GM12878 (cell line): ENCODE results near the gene DCC. TPM values are rescaled to one million over a fixed set of nuclear protein-coding genes. Genes with fewer than 3 reads are reported as not detected.

ENCODE experiments used
- ATAC-seq: fragments of 200-7000 bp; cut with Tn5 transposase; 3 replicates; pipeline ENCODE4 v1.9.1; 2020; ENCODE audit warnings: mild to moderate bottlenecking, moderate library complexity
- BruUV-seq: library from RNA; stranded (reverse); fragments of 400-500 nt; replicated peaks from 2 replicates; lab custom pipeline; 2021; lab: Mats Ljungman, UMichigan
- CTCF ChIA-PET: fragments of 300-600 bp; sonication (Branson Sonifier 250); formaldehyde crosslinking; extraction: SDS; loops from one replicate; lab custom pipeline; 2021; ENCODE audit warnings: inconsistent platforms; lab: Yijun Ruan, JAX
- POLR2A ChIA-PET: fragments of 350-600 bp; formaldehyde crosslinking; extraction: SDS; loops from one replicate; lab custom pipeline; 2021; ENCODE audit warnings: inconsistent platforms; lab: Charles Lee
- RAD21 ChIA-PET: fragments of 300-600 bp; sonication (Branson Sonifier 250); formaldehyde crosslinking; loops from one replicate; lab custom pipeline; 2023; ENCODE audit warnings: antibody characterized with exemption; ENCODE audit not compliant: unreplicated experiment; lab: Charles Lee
- SMC1A ChIA-PET: fragments of 300-600 bp; sonication (Branson Sonifier 250); formaldehyde crosslinking; loops from one replicate; lab custom pipeline; 2023; ENCODE audit not compliant: unreplicated experiment, uncharacterized antibody; lab: Charles Lee
- DNase-seq: peaks from one replicate; pipeline ENCODE4 v3.0.0-alpha.2; 2011; ENCODE audit warnings: low read depth, low spot score
- FAIRE-seq: peaks from 3 replicates; lab custom pipeline; 2011; peaks lifted over from hg19 to GRCh38; lab: Jason Lieb, UNC
- H2AFZ ChIP-seq: 2 replicates; pipeline ENCODE4 v1.6.0; 2011; ENCODE audit warnings: low read depth, low read length, control low read depth; ENCODE audit not compliant: control insufficient read depth
- H3K27ac ChIP-seq: 2 replicates; pipeline ENCODE4 v1.5.1; 2011; ENCODE audit warnings: control low read depth; ENCODE audit not compliant: control insufficient read depth, insufficient read depth
- H3K27me3 ChIP-seq, 2 experiments: replicated peaks in 1 of 2; 2 replicates each; pipeline versions ENCODE4 v1.6.0 to v1.6.1; 2011; ENCODE audit warnings: low read length in 1 of 2; ENCODE audit not compliant: control insufficient read depth in 2 of 2, insufficient read depth in 2 of 2
- H3K36me3 ChIP-seq, 2 experiments: 2 replicates each; pipeline ENCODE4 v1.5.1; 2011; ENCODE audit warnings: low read length in 1 of 2; ENCODE audit not compliant: control insufficient read depth in 2 of 2, insufficient read depth in 2 of 2
- H3K4me1 ChIP-seq: 2 replicates; pipeline ENCODE4 v1.6.1; 2011; ENCODE audit warnings: mild to moderate bottlenecking, low read length, moderate library complexity, mixed read lengths; ENCODE audit not compliant: control insufficient read depth, insufficient read depth
- H3K4me2 ChIP-seq: 2 replicates; pipeline ENCODE4 v1.6.0; 2011; ENCODE audit warnings: control low read depth; ENCODE audit not compliant: control insufficient read depth, insufficient read depth
- H3K4me3 ChIP-seq: fragments of 200-600 bp; sonication (generic); 2 replicates; pipeline ENCODE4 v1.5.1; 2016
- H3K79me2 ChIP-seq: 2 replicates; pipeline ENCODE4 v1.6.0; 2011; ENCODE audit warnings: low read length; ENCODE audit not compliant: control insufficient read depth, insufficient read depth
- H3K9ac ChIP-seq: 2 replicates; pipeline ENCODE4 v1.8.0; 2011; ENCODE audit warnings: low read length, control low read depth, mixed read lengths; ENCODE audit not compliant: control insufficient read depth, insufficient read depth
- H3K9me3 ChIP-seq: replicated peaks from 3 replicates; pipeline ENCODE4 v1.5.1; 2011; ENCODE audit warnings: mild to moderate bottlenecking, low read length; ENCODE audit not compliant: control insufficient read depth, insufficient read depth
- H4K20me1 ChIP-seq: 2 replicates; pipeline ENCODE4 v1.6.0; 2011; ENCODE audit not compliant: control insufficient read depth, insufficient read depth
- CHD2 ChIP-seq: IDR thresholded peaks from 2 replicates; pipeline ENCODE4 v1.6.1; 2011; ENCODE audit warnings: low read depth, low read length, improper control_type of control experiment, borderline replicate concordance
- E4F1 ChIP-seq: fragments of 450-650 bp; IDR thresholded peaks from 2 replicates; pipeline ENCODE4 v1.6.1; 2018; ENCODE audit warnings: borderline replicate concordance, mild to moderate bottlenecking; ENCODE audit not compliant: partially characterized antibody
- KLF5 ChIP-seq: fragments of 450-650 bp; IDR thresholded peaks from 2 replicates; pipeline ENCODE4 v1.6.1; 2014; ENCODE audit warnings: mild to moderate bottlenecking; ENCODE audit not compliant: partially characterized antibody
- MYB ChIP-seq: fragments of 150-350 bp; IDR thresholded peaks from 2 replicates; pipeline ENCODE4 v1.6.1; 2014; ENCODE audit warnings: mild to moderate bottlenecking, low read depth, low read length, borderline replicate concordance
- PAX5 ChIP-seq: IDR thresholded peaks from 2 replicates; pipeline ENCODE4 v1.6.1; 2011; ENCODE audit warnings: low read depth, low read length, borderline replicate concordance
- RUNX3 ChIP-seq: IDR thresholded peaks from 2 replicates; pipeline ENCODE4 v1.6.1; 2012; ENCODE audit warnings: low read length, inconsistent platforms
- TAF1 ChIP-seq: IDR thresholded peaks from 2 replicates; pipeline ENCODE4 v1.6.1; 2011; ENCODE audit warnings: mild to moderate bottlenecking, low read depth, low read length, borderline replicate concordance
- TARDBP ChIP-seq: IDR thresholded peaks from 2 replicates; pipeline ENCODE4 v1.6.1; 2016; ENCODE audit warnings: borderline replicate concordance
- ZNF622 ChIP-seq: fragments of 450-650 bp; IDR thresholded peaks from 2 replicates; pipeline ENCODE4 v1.6.1; 2017; ENCODE audit warnings: mild to moderate bottlenecking, inconsistent platforms
- WGBS: methylation state at CpG from one replicate; pipeline ENCODE4 v1.1.6; 2016; ENCODE audit warnings: low lambda C conversion rate; ENCODE audit not compliant: insufficient replicate concordance, insufficient coverage; ENCODE audit errors: missing lambda C conversion rate; 5-methylcytosine and 5-hydroxymethylcytosine counted together
- in situ Hi-C: fragments of 300-500 bp; cut with MboI; formaldehyde crosslinking; loops from 9 replicates; pipeline ENCODE4 v1.14.3; 2018; ENCODE audit warnings: mixed read lengths
- intact Hi-C: fragments of 100-400 bp; cut with micrococcal nuclease; formaldehyde crosslinking; loops from one replicate; pipeline ENCODE4 v1.14.2; 2022; ENCODE audit not compliant: unreplicated experiment
- polyA plus RNA-seq, 11 experiments: library from polyadenylated mRNA; depleted of rRNA in 4 of 11; unstranded in 6 of 11; stranded (reverse) in 5 of 11; fragments of >200 nt; fragmentation: Nextera tagmentation in 4 of 11; fragmentation: Illumina TruSeq in 1 of 11; extraction: Ambion mirVana in 4 of 11; extraction: Trizol in 1 of 11; gene quantifications; 1 replicate in 1 of 11; 2 replicates in 10 of 11; pipeline versions ENCODE4 v1.2.1 to v1.2.3, GENCODE V29; 2011 to 2016; ENCODE audit warnings: inconsistent platforms in 2 of 11, missing spikeins in 2 of 11, low read depth in 1 of 11
- total RNA-seq, 4 experiments: library from RNA; depleted of rRNA in 3 of 4; stranded (reverse); fragments of >200 nt in 3 of 4; fragmentation: Illumina TruSeq in 1 of 4; extraction: Trizol in 1 of 4; gene quantifications; 2 replicates each; pipeline versions ENCODE4 v1.2.1 to v1.2.3, GENCODE V29; 2013 to 2021
- TF ChIP-seq, protein P1 (sequence below): fragments of 450-650 bp; formaldehyde crosslinking; IDR thresholded peaks from 2 replicates; pipeline ENCODE4 v1.4.0; 2020; ENCODE audit warnings: mild to moderate bottlenecking, moderate library complexity

Gene DCC
- total and polyA plus RNA-seq, 10 of the 15 experiments (the other 5 are each of a cell fraction or from before 2014, with no cell fraction given) = 0.01 TPM; not detected in 9

DNA sequence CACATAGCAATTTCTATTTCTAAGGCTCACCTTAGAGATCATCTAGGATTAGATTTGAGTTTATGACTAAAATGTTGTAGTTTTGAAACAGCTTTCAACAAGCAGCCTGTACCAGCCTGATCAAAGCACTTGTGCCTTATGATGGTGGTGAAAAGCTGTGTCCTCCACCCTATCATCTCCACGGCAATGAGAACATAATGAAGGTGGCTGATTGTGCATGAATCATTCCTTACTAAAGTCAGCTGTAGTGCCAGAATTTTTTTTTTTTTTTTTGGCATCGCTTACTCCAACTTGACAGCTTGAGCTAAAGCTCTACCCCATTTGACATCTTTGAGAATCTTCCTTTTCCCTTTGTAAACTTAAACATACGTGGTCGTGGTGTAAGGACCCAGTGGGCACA, 86.0 kb downstream of the DCC start:
- RAD21 ChIA-PET = no interaction called here

More for the DNA sequence above, 86.0 kb downstream of the DCC start:
- no peak overlapping the region for H3K4me2 ChIP-seq
- no peaks in the 10 kb centered on the region for H3K79me2 ChIP-seq
- ChIA-PET CTCF (no interaction called here), SMC1A (no interaction called here), POLR2A (no interaction called here)
- FAIRE-seq = no peak
- H3K36me3 ChIP-seq = no peaks in the 10 kb centered on the region
- in situ Hi-C loops = no loop called here
- H2AFZ ChIP-seq = no peak overlapping the region
- H4K20me1 ChIP-seq = no peaks in the 10 kb centered on the region
- intact Hi-C loops = no loop called here
- ATAC-seq = no peak
- 7% methylated on average over 4 of the region's 4 CpGs for WGBS
- no TSS peak for BruUV-seq
- TF ChIP-seq, protein P1, sequence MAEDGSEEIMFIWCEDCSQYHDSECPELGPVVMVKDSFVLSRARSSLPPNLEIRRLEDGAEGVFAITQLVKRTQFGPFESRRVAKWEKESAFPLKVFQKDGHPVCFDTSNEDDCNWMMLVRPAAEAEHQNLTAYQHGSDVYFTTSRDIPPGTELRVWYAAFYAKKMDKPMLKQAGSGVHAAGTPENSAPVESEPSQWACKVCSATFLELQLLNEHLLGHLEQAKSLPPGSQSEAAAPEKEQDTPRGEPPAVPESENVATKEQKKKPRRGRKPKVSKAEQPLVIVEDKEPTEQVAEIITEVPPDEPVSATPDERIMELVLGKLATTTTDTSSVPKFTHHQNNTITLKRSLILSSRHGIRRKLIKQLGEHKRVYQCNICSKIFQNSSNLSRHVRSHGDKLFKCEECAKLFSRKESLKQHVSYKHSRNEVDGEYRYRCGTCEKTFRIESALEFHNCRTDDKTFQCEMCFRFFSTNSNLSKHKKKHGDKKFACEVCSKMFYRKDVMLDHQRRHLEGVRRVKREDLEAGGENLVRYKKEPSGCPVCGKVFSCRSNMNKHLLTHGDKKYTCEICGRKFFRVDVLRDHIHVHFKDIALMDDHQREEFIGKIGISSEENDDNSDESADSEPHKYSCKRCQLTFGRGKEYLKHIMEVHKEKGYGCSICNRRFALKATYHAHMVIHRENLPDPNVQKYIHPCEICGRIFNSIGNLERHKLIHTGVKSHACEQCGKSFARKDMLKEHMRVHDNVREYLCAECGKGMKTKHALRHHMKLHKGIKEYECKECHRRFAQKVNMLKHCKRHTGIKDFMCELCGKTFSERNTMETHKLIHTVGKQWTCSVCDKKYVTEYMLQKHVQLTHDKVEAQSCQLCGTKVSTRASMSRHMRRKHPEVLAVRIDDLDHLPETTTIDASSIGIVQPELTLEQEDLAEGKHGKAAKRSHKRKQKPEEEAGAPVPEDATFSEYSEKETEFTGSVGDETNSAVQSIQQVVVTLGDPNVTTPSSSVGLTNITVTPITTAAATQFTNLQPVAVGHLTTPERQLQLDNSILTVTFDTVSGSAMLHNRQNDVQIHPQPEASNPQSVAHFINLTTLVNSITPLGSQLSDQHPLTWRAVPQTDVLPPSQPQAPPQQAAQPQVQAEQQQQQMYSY (CRISPR knock-in tag) = no peak
- TF ChIP-seq ZNF622 (no peak), MYB (no peak), TAF1 (no peak), TARDBP (no peak), KLF5 (no peak), RUNX3 (no peak), E4F1 (no peak), CHD2 (no peak), PAX5 (no peak)
- no peak for DNase-seq
- no peaks in the 10 kb centered on the region for H3K4me1 ChIP-seq
- H3K9me3 ChIP-seq = no peaks in the 10 kb centered on the region
- no peak overlapping the region for H3K27ac ChIP-seq
- no peak overlapping the region for H3K9ac ChIP-seq
- H3K4me3 ChIP-seq = no peak overlapping the region
- H3K27me3 ChIP-seq = no peaks in the 10 kb centered on the region
